T-helper 1 cell (primary cell): ENCODE data around the gene ADRA2B.
A peak's percentile ranks its signal among the peaks of the same experiment; 100 is the strongest.
"Not testable (repeated sequence)": the region's sequence is repeated elsewhere in the genome, so short reads cannot be mapped to it uniquely, and the experiment has no call there.

Source experiments
- DNase-seq, 5 donors: peaks; one replicate each; pipeline ENCODE4 v3.0.0-alpha.2; 2012 to 2020
- total RNA-seq, 4 donors: gene quantifications; one replicate each; lab custom pipeline; 2026; lab: John Stamatoyannopoulos, UW

The ADRA2B gene
- total RNA-seq = 5.6 to 53.3 (median 18.5) reads per million in 4 donors

DNA sequence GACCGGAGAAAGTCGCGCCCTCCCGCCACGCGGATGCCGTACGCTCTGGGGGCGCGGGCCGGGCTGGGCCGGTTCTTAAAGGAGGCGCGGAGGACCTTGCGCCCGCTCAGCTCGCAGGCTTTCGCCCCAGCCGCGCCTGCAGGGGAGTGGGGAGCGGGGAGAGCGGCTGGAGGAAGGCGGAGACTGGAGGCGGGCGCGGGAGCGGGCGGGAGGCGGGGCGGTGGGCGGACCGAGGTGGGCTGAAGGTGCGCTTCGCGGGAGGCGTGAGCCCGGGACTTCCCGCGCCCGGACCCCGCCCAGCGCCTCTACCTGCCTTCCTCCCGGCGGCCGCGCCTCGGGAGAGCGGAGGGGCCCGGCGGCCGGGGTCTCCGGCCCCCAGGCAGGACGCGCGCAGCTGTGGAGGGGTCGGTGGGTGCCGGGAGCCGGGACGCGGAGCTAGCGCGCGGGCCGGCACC lies at the start of gene ADRA2B:
Gene ADRA2B, minus strand, starts transcription at position 148 of the 455 bp plus-strand sequence. CDS start 422 bp downstream, outside the sequence.
- peak; percentile 70 to 78 (median 78) for DNase-seq

DNA sequence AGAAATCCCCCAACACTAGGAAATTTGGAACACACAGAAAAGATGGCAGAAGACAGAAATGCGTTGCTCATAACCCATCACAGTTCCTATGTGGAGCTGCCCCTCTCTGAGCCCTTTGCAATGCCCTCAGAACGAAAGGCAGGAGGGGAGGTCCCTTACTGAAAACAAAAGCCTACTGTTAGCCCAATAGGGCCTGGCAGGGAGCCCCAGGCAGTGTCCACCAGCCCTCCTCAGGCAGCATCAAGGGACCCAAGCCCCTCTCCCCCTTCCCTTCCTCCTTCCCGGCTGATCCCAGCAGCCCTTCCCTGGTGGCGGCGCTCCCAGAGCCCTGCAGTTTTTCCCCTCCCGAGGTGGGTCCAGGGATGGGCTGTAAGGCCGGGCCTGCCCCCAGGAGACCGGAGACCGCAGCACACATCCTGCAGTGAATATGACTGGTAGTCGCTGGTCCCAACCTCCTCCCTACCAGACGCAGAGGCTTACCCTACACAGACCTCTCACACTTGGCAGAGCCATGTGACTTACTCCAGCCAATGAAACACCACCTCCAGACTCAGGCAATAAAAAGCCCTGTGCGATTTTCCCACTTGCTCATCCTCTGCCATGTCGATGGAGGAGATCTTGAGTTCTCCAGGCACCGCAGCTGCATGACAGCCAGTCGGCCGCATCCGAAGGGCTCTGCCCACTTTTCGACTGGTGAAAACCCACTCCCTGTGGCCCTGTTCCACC lies 48.3 kb upstream of the ADRA2B start:
- peak in 3 of 5 donors; percentile 31 to 89 (median 44) for DNase-seq

DNA sequence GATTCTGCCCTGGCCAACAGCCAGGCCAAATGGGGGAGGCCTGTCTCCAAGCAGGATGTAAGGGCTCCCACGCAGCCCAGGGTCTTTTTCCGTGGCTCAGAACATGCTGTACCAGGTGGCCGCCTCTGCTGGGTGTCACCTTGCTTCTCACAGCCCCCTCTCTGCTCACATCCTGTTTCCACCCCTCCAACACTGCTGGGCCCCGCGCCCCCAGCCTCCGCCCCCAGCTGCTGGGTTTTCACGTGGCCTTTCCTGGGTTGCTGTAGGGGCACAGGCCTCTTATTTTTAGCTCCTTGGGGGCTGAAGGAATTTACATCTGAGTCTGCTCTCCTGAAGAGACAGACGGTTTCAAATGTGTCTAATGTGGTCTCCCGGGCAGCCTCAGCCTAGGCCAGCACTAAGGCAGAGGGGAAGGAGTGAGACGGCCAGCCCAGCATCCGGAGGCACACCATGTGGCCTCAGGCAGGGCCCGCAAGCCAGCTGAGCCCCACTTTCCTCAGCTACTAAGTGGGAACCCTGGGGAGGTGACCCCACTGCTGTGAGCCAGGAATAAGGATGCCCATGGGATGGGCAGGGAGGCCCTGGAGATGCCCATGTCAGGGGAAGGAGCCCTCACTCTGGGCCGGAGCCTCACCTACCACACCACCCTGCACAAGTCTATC lies 47.5 kb upstream of the ADRA2B start:
- DNase-seq = peak in 3 of 5 donors; percentile 39 to 64 (median 49)

DNA sequence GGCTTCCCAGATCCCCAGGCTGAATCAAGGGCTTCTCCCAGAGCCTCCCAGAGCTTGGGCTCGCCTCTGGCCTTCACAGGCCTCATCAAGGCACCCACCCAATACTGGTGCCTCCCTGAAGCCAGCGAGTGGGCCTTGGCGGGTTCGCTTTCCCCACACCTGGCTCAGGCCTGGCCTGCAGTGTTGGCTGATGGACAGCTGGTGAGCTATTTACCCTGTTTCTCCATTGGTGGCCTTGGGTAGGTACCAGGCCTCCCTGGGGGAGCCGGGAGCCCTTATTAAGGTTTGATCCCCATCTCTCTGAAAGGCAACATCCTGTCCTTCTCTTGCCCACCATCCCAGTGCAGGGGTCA lies 47.0 kb upstream of the ADRA2B start:
- no peak for DNase-seq

DNA sequence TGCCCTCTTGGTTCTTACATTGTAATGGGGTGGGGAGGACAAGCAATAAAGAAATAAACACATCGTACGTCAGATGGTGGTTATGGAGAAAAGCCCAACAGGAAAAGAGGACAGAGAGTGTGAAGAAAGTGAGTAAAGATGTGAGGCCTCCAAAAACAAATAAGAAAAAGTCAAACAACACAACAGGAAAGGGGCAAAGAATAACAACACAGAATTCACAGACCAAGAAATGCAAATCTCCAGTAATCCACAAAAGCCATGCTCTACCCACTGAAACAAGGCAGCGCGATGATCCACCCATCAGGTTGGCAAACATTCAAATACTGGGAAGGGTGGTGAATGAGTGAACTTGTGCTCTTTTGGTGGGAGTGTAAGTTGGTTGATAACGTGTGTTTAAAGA lies 45.5 kb upstream of the ADRA2B start:
- peak in 1 of 5 donors; percentile 41 for DNase-seq

DNA sequence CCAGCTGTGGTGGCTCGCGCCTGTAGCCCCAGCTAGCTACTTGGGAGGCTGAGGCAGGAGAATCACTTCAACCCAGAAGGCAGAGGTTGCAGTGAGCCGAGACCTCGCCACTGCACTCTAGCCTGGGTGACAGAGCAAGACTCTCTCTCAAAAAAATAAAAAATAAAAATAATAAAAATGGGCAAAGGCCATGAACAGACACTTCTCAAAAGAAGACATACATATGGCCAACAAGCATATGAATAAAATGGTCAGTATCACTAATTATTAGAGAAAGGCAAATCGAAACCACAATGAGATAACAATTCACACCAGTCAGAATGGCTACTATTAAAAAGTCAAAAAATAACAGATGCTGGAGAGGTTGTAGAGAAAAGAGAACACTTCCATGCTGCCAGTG lies 44.0 kb upstream of the ADRA2B start:
- not testable (repeated sequence) for DNase-seq

DNA sequence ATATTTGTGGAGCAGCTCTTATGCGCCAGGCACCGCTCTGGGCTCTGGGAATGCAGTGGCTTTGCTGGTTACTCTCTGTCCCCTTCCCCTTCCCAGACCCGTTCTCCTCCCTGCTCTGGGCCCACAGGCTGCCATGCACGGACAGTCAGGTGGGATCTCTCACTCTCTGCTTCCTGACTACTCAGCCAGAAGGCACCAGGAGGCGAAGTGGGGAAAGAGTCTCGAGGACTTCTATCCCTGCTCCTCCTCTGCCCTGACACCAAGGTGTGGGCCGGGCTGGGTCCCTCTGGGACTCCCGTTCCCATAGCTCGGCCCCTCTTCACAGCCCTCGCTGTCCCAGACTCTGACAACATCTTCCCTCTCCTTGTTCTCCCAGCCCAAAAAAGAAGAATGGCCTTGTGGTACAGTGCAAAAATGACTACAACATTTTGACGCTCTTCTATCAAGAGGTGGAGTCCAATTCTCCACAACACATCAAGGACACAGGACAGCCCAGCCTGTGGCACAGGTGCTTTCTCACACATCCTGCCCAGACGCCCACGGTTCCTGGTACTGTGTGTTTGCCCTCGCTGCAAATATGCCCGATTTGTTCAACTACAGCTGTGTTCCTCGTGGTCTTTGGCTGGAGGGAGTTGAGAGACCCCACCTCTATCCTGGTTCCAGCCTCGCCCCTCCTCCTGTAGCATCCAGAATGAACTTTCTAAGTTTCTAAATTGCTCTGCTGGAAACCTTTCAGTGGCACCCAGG lies 42.9 kb upstream of the ADRA2B start:
- DNase-seq = peak in 1 of 5 donors; percentile 57

DNA sequence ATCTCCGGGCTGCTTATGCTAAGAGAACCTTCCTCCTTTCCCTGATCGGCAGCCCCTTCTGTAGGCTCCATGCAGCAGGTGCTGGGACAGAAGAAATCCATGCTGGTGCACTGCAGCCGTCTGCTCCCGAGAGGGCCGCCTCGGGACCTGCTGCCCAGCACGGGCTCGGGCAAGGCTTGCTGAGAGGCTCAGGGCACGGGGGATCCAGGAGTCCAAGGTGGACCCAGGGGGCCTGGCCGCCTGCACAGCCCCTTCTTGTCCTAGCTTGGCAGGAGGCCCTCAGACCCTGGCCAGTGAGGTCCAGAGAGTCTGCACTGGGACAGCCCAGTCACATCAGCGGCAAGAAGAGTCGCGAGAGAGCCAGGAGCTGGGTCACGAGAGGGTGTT lies 42.2 kb upstream of the ADRA2B start:
- DNase-seq = no peak

DNA sequence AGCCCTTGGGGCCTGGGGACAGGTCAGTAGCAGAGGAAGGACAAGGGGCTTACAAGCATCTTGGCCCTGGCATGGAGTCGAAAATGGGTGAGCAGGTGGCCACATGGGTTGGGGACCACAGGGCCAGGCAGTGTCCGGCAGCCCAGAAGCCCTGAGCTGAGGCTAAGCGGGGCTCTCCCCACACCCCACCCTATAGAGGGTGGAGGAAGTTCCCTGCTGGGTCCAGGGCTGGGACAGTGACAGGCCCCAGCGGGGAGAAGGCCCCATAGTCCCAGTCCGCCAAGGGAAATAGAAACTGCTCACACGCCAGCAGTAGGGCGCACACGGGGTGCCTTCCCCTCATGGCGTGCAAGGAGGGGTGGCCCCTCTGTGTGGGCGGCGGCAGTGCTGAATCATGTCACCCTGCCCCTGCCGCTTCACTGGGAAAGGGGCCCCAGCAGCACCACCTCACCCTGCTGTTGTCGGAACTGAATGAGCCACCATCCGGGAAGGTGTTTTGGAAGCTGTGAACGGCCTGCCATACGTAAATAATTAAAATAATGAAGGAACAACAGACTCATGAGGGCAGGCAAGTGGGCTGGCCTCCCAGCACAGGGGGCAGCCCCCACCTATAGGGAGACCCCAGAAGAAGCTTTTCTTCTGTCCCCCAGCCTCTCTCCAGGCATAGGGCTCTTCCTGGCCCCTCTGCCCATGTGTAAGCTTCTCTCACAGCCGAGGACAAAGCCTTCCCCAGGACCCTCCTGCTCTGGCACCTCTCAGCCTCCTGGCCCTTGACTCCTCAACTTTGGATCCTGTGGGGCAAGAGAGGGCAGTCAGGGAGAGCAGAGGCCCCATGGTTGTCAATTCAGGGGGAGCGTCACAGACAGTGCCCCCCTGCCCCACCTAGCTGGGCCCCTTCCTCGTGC lies 41.5 kb upstream of the ADRA2B start:
- peak in 3 of 5 donors; percentile 49 to 86 (median 51) for DNase-seq

DNA sequence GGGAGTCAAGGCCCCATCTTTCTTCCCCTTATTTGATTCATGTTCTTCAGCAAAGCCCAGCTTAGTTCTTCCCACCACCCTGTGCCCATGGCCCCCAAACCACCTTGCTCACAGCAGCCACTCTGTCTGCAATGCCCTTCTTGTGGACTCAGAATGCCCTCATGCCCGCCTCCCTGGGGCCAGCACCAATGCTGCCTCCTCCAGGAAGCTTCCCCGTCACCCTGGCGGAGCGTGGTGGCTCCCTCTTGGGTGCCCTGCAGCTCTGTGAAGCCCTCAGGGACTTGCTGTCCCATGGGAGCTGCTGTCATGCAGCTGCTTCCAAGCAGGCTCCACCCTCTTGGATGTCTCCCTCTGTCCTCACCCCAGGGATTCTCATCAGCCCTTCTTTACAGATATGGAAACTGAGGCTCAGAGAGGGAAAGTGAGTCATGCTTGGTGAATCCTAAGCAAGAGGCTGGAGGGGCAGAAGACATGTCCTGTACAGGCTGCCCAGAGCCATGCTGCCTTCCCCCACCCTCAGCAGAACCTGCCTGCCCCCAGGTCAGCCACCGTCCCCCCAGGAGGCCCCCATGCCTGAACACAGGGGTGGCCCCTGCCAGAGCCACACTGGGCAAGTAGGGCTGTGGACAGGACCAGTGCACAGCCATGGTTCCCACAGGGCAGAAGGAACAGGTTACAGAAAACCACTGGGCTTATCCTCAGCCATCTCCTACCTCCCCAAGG lies 40.7 kb upstream of the ADRA2B start:
- no peak for DNase-seq

DNA sequence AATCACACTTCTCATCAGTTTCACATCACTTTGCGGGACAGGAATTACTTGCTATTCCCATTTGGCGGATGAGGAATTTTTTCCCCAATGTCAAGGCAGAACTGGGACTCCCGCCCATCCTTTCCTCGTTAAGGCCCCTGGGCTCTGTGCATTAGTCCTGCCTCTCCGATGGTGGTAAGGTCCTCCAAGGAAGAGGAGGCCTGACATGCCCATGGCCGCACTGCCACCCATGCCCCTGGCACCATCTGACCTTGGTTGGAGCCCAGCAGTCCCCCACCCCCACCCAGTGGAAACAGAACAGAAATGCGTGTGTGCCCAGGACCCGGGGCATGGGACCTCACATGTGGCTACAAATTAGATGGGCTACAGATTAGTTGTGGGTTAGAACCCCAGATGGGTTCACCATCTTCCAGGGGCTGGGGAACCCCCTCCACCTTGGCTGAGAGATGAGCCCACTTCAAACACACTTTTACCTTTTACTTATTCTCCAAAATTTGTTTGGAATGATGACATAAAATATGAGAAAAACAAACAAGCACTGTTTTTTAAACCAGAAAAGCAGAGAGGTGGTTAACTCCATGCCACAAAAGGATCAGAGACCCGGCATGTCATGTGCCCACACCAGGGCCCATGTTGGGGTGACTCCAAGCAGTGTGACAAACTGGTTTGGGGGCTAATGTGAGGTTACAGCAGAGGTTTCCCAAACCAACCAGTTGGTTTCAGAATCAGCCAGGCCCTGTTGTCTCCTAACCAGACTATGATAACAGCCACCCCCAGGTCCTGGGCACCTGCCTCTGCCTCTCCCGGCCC lies 39.8 kb upstream of the ADRA2B start:
- DNase-seq = peak in 1 of 5 donors; percentile 43

DNA sequence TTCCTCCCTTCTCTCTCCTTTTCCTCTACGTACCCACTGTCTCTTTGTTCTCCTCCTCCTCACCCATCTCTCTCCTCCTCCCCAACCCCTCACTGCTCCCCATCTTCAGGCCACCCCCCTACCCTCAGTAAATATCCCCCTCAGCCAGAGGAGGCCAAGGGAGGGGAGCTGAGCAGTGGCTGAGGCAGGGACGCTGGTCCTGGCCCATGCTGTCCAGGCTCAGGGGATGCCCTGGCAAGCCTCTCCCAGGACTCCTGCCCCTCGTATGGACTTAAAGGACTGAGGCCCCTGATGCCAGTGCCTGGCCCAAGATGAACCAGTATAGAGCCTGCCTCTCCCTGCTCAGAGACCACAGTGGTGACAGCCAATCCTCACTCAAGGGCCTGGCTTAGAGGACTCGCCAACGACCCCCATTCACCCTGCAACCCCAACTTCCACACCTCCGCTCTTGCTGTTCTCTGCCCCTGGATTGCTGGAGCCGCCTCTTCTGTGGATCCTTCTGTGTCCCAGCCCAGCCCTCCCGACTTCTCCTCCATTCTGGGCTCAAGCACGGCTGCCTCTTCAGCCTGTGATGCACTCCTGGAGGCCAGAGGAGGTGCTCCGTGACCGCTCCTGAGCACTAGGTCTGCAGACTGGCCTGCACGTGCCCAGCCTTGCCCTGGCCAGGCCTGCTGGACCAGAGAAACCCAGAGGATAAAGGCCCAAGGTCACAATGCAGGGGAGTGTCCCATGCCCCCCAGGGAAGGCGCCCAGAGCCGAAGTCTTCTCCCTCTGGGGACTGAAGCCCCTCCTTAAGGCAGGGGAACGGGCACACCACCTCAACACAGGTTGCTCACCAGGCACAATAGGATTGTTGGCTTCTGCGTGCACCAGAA lies 38.4 kb upstream of the ADRA2B start:
- DNase-seq = no peak

DNA sequence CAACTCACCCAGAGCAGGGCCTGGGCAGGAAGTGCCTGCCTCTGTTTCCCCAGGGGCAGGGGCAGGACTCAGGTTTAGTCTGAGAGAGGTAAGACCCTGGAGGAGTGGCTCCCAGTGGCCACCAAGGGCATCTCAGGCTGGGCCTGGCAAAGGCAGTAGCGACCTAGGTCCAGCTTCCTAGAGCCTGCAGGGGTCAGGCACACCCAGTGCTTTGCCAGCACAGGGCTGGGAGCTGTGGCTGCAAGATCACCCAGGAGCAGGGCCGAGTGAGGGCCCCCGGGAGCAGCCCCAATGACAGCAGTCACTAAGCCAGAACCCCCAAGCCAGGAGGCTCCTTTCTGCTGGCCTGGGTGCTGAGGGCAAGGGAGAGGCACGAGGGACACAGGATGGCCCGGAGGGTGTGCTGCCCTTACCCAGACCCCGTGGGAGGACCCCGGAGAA lies 37.6 kb upstream of the ADRA2B start:
- DNase-seq = no peak

DNA sequence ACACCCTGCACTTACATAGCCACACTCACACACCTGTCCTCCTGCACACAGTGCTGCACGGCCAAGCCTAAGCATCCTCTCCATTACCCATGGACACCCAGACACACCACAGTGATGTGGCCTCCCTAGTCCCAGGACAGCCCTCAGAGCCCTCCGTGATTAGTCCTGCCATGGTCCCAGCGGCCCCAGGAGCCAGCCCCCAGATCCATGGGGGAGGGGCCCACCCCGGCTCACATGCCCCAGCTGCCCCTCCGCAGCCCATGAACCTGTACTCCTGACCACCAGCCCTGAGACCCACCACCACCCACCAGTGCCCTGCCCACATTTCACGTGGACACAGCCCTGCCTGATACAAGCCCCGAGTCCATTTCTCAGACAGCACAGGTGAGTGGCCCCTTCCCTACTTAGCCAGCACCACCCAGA lies 36.9 kb upstream of the ADRA2B start:
- DNase-seq = no peak

DNA sequence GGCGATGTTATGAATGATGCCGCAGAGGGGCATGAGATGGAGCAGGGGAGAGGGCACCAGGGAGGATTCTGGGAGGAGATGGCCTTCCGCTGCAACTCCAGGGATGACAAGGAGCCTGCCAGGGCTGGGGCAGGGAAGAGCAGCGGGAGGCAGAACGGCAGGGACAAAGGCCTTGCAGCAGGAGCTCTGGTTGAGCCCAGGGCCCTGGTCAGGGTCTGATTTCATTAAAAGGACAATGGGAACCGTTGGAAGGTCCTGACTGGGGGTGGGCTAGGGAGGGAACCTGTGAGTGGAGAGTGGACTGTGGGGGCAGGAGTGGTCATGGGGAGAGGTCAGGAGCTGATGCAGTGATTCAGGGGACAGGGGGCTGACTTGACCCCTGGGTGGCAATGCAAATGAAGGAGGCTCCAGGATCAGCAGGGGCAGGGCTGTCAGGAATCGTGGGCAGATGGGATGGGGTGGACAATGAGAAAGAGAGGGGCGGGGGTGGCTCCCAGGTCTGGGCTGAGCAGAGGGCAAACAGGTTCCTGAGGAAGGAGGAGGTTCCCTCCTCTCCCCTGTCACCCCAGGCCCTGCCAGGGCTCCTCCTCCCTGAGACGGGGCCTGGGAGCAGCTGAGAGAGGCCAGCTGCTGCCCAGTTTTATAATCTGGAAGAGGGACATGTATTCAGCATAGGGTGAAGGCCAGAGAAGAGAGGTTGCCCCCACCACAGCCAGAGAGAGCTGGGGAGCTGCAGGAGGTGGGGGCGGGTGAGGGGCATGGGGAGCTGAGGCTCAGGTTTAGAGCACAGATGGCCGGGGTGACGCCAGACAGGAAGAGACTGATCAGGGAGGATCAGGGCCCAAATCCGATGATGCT lies 36.2 kb upstream of the ADRA2B start:
- DNase-seq = no peak

DNA sequence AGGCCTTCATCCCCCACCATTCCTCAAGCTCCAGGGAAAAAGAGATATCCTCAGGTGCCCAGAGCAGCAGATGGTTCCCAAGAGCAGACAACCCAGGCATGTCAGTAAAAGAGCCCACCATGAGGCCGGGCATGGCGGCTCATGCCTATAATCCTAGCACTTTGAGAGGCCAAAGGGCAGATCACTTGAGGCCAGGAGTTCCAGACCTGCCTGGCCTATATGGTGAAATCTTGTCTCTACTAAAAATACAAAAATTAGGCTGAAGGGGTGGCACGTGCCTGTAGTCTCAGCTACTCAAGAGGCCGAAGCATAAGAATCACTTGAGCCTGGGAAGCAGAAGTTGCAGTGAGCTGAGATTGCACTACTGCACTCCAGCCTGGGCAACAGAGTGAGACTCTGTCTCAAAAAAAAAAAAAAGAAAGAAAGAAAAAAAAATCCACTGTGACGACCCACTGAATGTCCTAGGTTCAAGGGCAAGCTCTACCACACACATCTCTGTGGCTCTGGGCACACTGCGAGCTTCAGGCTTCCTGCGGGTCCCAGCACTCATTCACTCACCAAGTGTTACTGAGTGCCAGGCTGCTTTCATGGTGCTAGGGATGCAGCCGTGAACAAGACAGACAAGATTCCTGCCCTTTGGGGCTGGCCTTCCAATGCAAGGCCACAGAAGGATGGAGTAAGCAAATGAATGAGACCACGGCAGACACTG lies 35.4 kb upstream of the ADRA2B start:
- no peak for DNase-seq

DNA sequence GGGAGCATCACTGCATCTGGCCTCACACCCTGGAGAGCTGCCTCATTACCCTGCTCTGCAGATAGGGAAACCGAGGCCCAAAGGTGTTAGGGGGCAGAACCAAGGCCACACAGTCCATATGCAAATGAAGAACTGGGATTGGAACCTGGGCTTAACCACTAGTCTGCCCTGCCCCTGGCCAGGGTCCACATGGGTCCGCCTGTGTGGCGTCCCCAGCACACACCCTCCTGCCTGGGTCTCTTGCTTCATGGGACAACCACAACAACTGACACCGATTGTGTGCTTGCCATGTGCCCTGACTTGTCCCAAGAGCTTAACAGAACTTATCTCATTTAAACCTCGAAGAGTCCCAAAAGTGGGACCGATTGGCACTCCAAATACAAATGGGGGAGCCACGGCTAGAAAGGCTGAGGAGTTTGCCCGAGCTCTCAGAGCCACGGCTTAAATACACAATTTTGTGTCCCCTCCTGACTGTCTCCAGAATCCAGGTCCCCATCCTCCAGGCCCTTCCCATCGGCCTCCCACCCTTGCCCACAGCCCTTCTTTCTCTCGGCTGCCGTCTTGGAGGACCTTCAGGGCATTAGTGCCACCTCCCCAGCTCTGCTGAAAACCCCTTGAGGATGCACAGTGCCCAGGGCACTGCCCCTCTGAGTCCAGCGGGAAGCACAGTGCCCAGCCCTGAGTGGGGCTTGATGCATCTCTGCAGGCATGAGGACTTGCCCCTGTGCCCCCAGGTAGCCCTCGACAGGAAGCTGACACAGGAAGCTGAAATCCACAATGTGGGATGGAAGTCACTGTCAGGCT lies 34.6 kb upstream of the ADRA2B start:
- no peak for DNase-seq
